Measurements from ENCODE around the gene EFHC2.

EFHC2 gene

DNA sequence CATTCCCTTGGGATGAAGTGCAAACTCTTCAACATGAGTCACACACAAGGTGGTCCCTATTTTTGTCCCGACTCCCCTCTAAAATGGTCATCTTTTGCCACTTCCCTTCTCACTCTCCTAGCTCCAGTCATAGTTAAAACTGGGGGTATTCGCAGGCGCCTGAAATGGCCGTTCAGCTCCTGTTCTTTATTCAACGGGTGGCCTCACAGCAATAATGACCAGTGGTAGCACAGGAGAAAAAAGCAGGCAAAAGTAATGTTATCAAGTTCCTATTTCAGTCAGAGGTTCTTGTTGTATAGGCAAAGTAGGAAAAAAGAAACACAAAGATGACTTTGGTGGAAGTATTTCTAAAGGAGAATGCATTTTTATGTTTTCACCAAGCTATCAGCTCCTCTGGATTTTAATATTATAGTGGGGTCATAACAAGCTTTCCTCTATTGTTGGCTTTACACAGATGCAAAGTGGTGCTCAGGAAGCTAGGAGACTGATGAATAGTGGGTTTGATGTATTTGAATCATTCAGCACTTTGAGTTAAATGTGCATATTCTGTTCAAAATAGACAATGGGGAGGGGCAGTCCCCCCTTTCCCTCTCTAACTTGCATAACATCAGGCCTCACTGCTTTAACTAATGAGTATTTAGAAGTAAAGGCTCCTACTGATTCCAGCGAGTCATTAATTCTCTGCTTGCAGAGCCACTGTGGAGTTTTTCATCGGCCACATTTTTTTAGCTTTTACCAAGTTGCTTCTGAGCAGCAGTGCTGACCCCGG is 199.1 kb downstream of the EFHC2 start:
- Histone ChIP-seq H3K36me3 (ENCODE audit: control insufficient read depth, insufficient read depth, low read length) (no peaks in the 10 kb centered on the region), H3K9me3 (ENCODE audit: control insufficient read depth, insufficient read depth, low read length) (no peaks in the 10 kb centered on the region), H3K9ac (ENCODE audit: low read depth, low read length) (no peak overlapping the region), H3K4me1 (ENCODE audit: control insufficient read depth, insufficient read depth, low read length) (peaks cover 12% of the 10 kb centered on the region), H3K27me3 (ENCODE audit: control insufficient read depth, insufficient read depth, low read length) (no peaks in the 10 kb centered on the region), H3K4me3 (ENCODE audit: low read depth, low read length) (no peak overlapping the region)

DNA sequence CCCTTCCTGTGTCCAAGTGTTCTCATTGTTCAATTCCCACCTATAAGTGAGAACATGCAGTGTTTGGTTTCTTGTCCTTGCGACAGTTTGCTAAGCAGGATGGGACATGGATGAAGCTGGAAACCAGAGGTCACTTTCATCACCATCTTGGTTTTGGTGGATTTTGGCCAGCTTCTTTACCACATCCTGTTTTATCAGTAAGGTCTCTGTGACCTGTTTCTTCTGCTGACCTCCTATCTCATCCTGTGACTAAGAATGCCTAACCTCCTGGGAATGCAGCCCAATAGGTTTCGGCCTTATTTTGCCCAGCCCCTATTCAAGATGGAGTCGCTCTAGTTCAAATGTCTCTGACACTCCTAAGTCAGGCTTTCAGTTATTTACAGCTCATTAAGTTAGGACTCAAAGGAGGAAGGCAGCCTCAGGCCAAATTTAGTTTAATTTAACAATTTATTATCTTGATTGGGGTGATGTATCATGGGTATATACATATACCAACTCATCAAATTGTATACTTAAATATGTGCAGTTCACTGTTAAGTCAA is 200.3 kb downstream of the EFHC2 start:
- Histone ChIP-seq H3K9ac (ENCODE audit: low read depth, low read length) (no peak overlapping the region), H3K4me1 (ENCODE audit: control insufficient read depth, insufficient read depth, low read length) (peaks cover 12% of the 10 kb centered on the region), H3K4me3 (ENCODE audit: low read depth, low read length) (no peak overlapping the region), H3K9me3 (ENCODE audit: control insufficient read depth, insufficient read depth, low read length) (no peaks in the 10 kb centered on the region), H3K27me3 (ENCODE audit: control insufficient read depth, insufficient read depth, low read length) (no peaks in the 10 kb centered on the region), H3K36me3 (ENCODE audit: control insufficient read depth, insufficient read depth, low read length) (no peaks in the 10 kb centered on the region)

DNA sequence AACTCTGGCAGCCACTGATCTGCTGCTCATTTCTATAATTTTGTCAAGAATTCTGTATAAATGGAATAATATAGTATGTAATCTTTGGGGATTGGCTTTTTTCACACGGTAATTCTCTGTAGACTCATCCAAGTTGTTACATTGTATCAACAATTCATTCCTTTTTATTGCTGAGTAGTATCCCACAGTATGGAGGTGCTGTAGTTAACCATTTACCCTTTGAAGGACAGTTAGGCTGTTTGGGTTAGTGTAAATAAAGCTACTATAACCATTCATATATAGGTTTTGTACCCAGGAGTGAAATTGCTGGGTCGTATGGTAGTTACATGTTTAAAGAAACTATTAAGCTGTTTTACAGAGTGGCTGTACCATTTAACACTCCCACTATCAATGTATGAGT is 213.3 kb downstream of the EFHC2 start:
- H3K4me3 ChIP-seq (ENCODE audit: low read depth, low read length): no peak overlapping the region

DNA sequence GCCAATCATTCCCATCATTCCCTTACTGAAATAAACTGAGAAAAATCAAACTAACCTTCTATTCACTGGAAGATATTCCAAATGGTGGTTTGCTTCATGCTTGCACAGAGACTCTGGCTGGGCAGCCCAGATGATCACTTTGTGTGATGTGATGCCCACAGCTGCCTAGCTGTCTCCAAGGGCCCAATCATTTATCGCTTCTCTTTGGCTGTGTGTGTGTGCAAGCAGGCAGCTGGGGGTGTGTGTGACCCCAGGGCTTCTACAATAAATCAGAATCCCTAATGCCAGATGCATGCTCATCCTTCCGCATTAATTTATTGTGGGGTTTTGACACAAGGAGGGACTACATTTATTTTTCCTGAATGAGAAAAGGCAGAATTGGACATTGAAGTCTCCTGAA is 230.1 kb downstream of the EFHC2 start:
- no peak overlapping the region for H3K4me3 ChIP-seq (ENCODE audit: low read depth, low read length)
- no peaks in the 10 kb centered on the region for H3K27me3 ChIP-seq (ENCODE audit: control insufficient read depth, insufficient read depth, low read length)
- H3K9me3 ChIP-seq (ENCODE audit: control insufficient read depth, insufficient read depth, low read length): no peaks in the 10 kb centered on the region
- H3K4me1 ChIP-seq (ENCODE audit: control insufficient read depth, insufficient read depth, low read length): no peaks in the 10 kb centered on the region
- H3K36me3 ChIP-seq (ENCODE audit: control insufficient read depth, insufficient read depth, low read length): no peaks in the 10 kb centered on the region
- no peak overlapping the region for H3K9ac ChIP-seq (ENCODE audit: low read depth, low read length)

More for the DNA sequence above, 213.3 kb downstream of the EFHC2 start:
- Histone ChIP-seq H3K9me3 (ENCODE audit: control insufficient read depth, insufficient read depth, low read length) (no peaks in the 10 kb centered on the region), H3K27me3 (ENCODE audit: control insufficient read depth, insufficient read depth, low read length) (no peaks in the 10 kb centered on the region), H3K9ac (ENCODE audit: low read depth, low read length) (no peak overlapping the region), H3K4me1 (ENCODE audit: control insufficient read depth, insufficient read depth, low read length) (no peaks in the 10 kb centered on the region), H3K36me3 (ENCODE audit: control insufficient read depth, insufficient read depth, low read length) (no peaks in the 10 kb centered on the region)

DNA sequence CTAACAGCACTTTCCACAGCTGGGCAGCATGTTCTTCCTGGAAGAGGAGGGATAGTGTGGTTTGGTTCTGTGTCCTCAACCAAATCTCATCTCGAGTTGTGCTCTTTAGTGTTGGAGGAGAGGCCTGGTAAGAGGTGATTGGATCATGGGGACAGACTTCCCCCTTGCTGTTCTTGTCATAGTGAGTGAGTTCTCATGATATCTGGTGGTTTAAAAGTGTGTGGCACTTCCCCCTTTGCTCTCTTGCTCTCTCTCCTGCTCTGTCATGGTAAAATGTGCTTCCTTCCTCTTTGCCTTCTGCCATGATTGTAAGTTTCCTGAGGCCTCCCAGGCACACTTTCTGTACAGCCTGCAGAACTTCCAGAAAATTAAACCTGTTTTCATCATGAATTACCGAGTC is 236.6 kb downstream of the EFHC2 start:
- Histone ChIP-seq H3K4me3 (ENCODE audit: low read depth, low read length) (no peak overlapping the region), H3K4me1 (ENCODE audit: control insufficient read depth, insufficient read depth, low read length) (no peaks in the 10 kb centered on the region), H3K27me3 (ENCODE audit: control insufficient read depth, insufficient read depth, low read length) (no peaks in the 10 kb centered on the region), H3K36me3 (ENCODE audit: control insufficient read depth, insufficient read depth, low read length) (no peaks in the 10 kb centered on the region), H3K9ac (ENCODE audit: low read depth, low read length) (no peak overlapping the region), H3K9me3 (ENCODE audit: control insufficient read depth, insufficient read depth, low read length) (peaks cover 5% of the 10 kb centered on the region)

DNA sequence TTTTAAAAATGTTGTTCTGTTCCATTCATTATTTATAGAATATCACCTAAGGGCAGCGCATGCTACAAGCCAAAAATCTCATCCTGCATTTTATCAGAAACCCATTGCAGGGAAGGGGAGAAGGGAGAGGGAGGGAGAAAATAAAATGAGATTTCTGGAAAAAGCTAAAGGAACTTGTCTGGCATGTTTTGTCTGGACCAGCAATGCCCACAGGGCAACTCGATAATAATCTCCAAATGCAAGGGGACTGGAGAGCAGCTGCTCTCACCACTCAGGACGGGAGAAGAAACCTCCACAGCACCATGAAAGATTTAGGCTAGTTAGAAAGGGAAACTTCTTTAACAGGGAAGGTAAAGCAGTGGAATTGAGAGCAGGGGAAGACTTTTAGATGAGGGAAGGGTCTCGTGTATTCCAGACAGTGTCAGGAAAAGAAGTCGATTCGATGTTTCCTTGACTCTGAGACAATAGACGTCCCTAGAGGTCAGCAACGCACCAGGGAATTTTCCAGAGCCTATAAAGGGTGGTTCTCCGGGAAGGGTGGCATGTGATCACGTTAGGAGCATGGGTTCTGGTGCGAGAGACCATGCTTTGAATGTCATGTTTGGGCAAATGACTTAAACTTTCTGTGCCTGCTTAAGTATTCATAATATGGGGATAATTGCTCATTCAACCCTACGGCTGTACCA is 238.1 kb downstream of the EFHC2 start:
- peaks cover 5% of the 10 kb centered on the region for H3K9me3 ChIP-seq (ENCODE audit: control insufficient read depth, insufficient read depth, low read length)
- H3K4me1 ChIP-seq (ENCODE audit: control insufficient read depth, insufficient read depth, low read length): no peaks in the 10 kb centered on the region

DNA sequence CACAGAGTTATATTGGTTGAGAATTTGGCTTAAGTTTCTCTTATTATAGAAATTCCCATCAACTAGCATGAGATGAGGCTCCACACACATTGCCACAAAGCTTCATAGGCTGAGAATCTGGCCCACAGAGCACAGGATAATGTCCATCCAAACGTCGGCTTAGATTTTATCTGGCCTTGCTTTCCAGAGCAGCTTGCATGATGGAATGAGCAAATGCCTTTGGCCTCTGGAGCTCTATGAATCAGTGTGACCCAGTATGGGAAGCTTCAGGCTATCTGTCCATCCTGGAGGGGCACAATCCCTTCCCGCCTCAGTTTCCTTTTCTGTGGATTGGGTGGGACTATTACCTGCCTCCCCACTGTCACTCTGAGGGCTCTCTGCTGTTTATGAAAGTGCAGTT is 238.8 kb downstream of the EFHC2 start:
- Histone ChIP-seq H3K9me3 (ENCODE audit: control insufficient read depth, insufficient read depth, low read length) (peaks cover 5% of the 10 kb centered on the region), H3K4me3 (ENCODE audit: low read depth, low read length) (no peak overlapping the region), H3K9ac (ENCODE audit: low read depth, low read length) (no peak overlapping the region), H3K4me1 (ENCODE audit: control insufficient read depth, insufficient read depth, low read length) (no peaks in the 10 kb centered on the region), H3K36me3 (ENCODE audit: control insufficient read depth, insufficient read depth, low read length) (no peaks in the 10 kb centered on the region), H3K27me3 (ENCODE audit: control insufficient read depth, insufficient read depth, low read length) (no peaks in the 10 kb centered on the region)

More for the DNA sequence above, 238.1 kb downstream of the EFHC2 start:
- no peaks in the 10 kb centered on the region for H3K27me3 ChIP-seq (ENCODE audit: control insufficient read depth, insufficient read depth, low read length)
- H3K4me3 ChIP-seq (ENCODE audit: low read depth, low read length): no peak overlapping the region
- H3K9ac ChIP-seq (ENCODE audit: low read depth, low read length): no peak overlapping the region
- H3K36me3 ChIP-seq (ENCODE audit: control insufficient read depth, insufficient read depth, low read length): no peaks in the 10 kb centered on the region

DNA sequence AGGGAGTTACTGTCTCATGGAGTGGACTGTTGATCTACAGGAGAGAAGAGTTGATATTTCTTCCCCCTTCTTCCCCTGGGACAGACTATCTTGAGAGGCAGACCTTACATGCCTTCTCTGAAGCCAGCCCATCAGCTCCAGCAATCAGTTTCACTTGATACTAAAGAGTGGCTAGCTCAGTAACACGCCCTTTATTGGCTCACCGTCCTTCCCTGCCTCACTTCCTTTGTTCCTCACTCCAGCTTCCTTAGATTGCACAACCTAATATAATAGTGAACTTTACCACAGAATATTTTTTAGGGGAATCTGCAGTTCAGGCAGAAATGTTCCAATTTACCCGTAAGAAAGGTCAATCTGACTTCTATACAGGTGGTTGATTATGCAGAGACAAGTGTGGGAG is 242.2 kb downstream of the EFHC2 start:
- no peaks in the 10 kb centered on the region for H3K4me1 ChIP-seq (ENCODE audit: control insufficient read depth, insufficient read depth, low read length)
- H3K9ac ChIP-seq (ENCODE audit: low read depth, low read length): no peak overlapping the region
- H3K27me3 ChIP-seq (ENCODE audit: control insufficient read depth, insufficient read depth, low read length): no peaks in the 10 kb centered on the region
- no peak overlapping the region for H3K4me3 ChIP-seq (ENCODE audit: low read depth, low read length)
- no peaks in the 10 kb centered on the region for H3K36me3 ChIP-seq (ENCODE audit: control insufficient read depth, insufficient read depth, low read length)
- peaks cover under 1% of the 10 kb centered on the region for H3K9me3 ChIP-seq (ENCODE audit: control insufficient read depth, insufficient read depth, low read length)

DNA sequence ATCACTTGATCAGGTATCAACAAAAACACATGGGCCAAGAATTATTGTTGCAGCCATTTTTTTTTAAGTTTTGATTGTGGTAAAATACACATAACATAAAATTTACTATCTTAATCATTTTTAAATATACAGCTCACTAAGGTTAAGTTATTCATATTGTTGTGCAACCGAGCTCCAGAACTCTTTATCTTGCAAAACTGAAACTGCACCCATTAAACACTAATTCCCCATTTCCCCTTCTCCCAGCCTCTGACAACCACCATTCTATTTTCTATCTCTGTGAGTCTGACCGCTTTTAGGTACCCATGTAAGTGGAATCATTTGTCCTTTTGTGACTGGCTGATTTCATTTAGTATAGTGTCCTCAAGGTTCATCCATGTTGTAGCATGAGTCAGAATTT is 244.1 kb downstream of the EFHC2 start:
- Histone ChIP-seq H3K9ac (ENCODE audit: low read depth, low read length) (no peak overlapping the region), H3K4me1 (ENCODE audit: control insufficient read depth, insufficient read depth, low read length) (no peaks in the 10 kb centered on the region), H3K4me3 (ENCODE audit: low read depth, low read length) (no peak overlapping the region), H3K36me3 (ENCODE audit: control insufficient read depth, insufficient read depth, low read length) (no peaks in the 10 kb centered on the region), H3K27me3 (ENCODE audit: control insufficient read depth, insufficient read depth, low read length) (no peaks in the 10 kb centered on the region), H3K9me3 (ENCODE audit: control insufficient read depth, insufficient read depth, low read length) (no peaks in the 10 kb centered on the region)
